HG02870 (cell line): Measurements from ENCODE around the gene RAI14.

ENCODE experiments used
- ATAC-seq: cut with Tn5 transposase; IDR thresholded peaks from one replicate; pipeline ENCODE4 v1.9.1; 2021; ENCODE audit warnings: mild to moderate bottlenecking, moderate library complexity; ENCODE audit not compliant: unreplicated experiment

The RAI14 gene

GRCh38 chr5:34674187-34674586, 18.1 kb downstream of the RAI14 start:
- no peak for ATAC-seq

- no peak for ATAC-seq
These were observed 19.7 kb downstream of the RAI14 start for GRCh38 chr5:34675857-34676256.

- ATAC-seq = no peak
These were observed 20.3 kb downstream of the RAI14 start for GRCh38 chr5:34676416-34676815.

- ATAC-seq = no peak
These were observed 21.3 kb downstream of the RAI14 start for GRCh38 chr5:34677428-34677827.

- no peak for ATAC-seq
These were observed 24.8 kb downstream of the RAI14 start for GRCh38 chr5:34680896-34681295.

- ATAC-seq = no peak
These were observed 26.9 kb downstream of the RAI14 start for GRCh38 chr5:34682926-34683623.

GRCh38 chr5:34684281-34684979, 28.3 kb downstream of the RAI14 start:
- no peak for ATAC-seq

GRCh38 chr5:34684980-34685352, 28.8 kb downstream of the RAI14 start:
- ATAC-seq = no peak

- no peak for ATAC-seq
These were observed 29.5 kb downstream of the RAI14 start for GRCh38 chr5:34685485-34686165.

- no peak for ATAC-seq
These were observed 30.7 kb downstream of the RAI14 start for GRCh38 chr5:34686762-34687268.

GRCh38 chr5:34687269-34688011, 31.3 kb downstream of the RAI14 start:
- no peak for ATAC-seq

GRCh38 chr5:34688015-34688810, 32.1 kb downstream of the RAI14 start:
- no peak for ATAC-seq

GRCh38 chr5:34690301-34690700, 34.2 kb downstream of the RAI14 start:
- no peak for ATAC-seq

- no peak for ATAC-seq
These were observed 34.8 kb downstream of the RAI14 start for GRCh38 chr5:34690898-34691297.

GRCh38 chr5:34691326-34691725, 35.2 kb downstream of the RAI14 start:
- no peak for ATAC-seq

GRCh38 chr5:34692786-34693185, 36.7 kb downstream of the RAI14 start:
- ATAC-seq = no peak

GRCh38 chr5:34694012-34694411, 37.9 kb downstream of the RAI14 start:
- no peak for ATAC-seq

GRCh38 chr5:34694685-34695084, 38.6 kb downstream of the RAI14 start:
- ATAC-seq = no peak

- ATAC-seq = no peak
These were observed 39.3 kb downstream of the RAI14 start for GRCh38 chr5:34695275-34696027.
